Upper lobe of left lung (tissue), 4 donors: Measurements from ENCODE around the gene IL13RA2.

Experiments
- POLR2A ChIP-seq, 4 donors: fragments of 450-650 bp; IDR thresholded peaks; one replicate each; pipeline ENCODE4 v1.5.1; 2016 to 2017; ENCODE audit warnings: antibody characterized with exemption in 4 of 4, mild to moderate bottlenecking in 2 of 4
- TF ChIP-seq, protein P1 (sequence below), 6 experiments: fragments of 450-650 bp in 4 of 6; fragments of 200-600 bp in 2 of 6; sonication (generic) in 2 of 6; IDR thresholded peaks; one replicate each; pipeline ENCODE4 v1.5.1; 2016 to 2019; ENCODE audit warnings: antibody characterized with exemption in 6 of 6

DNA sequence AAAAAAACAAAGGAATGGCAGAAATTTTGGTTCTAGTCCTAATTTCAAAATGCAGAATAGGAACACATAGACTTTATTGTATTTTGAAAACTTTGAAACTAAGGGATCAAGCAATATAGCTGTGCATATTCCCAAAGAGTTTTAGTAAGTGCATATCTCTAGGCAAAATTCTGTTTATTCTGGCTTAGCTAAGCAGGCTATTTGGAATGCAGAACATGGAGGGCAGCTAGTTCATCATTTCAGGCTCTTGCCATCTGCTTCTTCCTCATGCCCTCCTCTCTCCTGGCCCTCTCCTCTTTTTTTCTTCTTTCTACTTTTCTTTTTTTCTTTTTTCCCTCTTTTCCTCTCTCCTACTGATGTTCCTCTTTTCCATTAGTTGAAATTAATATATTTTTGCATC, 12.0 kb upstream of the IL13RA2 start:
- TF ChIP-seq, protein P1, sequence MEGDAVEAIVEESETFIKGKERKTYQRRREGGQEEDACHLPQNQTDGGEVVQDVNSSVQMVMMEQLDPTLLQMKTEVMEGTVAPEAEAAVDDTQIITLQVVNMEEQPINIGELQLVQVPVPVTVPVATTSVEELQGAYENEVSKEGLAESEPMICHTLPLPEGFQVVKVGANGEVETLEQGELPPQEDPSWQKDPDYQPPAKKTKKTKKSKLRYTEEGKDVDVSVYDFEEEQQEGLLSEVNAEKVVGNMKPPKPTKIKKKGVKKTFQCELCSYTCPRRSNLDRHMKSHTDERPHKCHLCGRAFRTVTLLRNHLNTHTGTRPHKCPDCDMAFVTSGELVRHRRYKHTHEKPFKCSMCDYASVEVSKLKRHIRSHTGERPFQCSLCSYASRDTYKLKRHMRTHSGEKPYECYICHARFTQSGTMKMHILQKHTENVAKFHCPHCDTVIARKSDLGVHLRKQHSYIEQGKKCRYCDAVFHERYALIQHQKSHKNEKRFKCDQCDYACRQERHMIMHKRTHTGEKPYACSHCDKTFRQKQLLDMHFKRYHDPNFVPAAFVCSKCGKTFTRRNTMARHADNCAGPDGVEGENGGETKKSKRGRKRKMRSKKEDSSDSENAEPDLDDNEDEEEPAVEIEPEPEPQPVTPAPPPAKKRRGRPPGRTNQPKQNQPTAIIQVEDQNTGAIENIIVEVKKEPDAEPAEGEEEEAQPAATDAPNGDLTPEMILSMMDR (IDR thresholded peaks at IDR 0.05), result no peak
- no peak for TF ChIP-seq POLR2A (IDR thresholded peaks at IDR 0.05)
